ENCODE results near the gene TMBIM6. TPM values are rescaled to one million over a fixed set of nuclear protein-coding genes. Genes with fewer than 3 reads are reported as not detected.
A peak's percentile ranks its signal among the peaks of the same experiment; 100 is the strongest.

The TMBIM6 gene
- polyA plus RNA-seq, 1 donor, result 616 TPM

GRCh38 chr12:49806321-49806813, 65.0 kb downstream of the TMBIM6 start:
- Histone ChIP-seq H3K36me3 (ENCODE audit: control insufficient read depth, insufficient read depth, low read length) (peaks cover 32% of the 10 kb centered on the region), H3K4me1 (ENCODE audit: control insufficient read depth, insufficient read depth, low read length) (peaks cover 5% of the 10 kb centered on the region), H3K4me3 (ENCODE audit: low read length) (no peak overlapping the region), H3K27me3 (ENCODE audit: control insufficient read depth, insufficient read depth, low read length) (no peaks in the 10 kb centered on the region), H3K9me3 (ENCODE audit: control insufficient read depth, low read depth, low read length) (no peaks in the 10 kb centered on the region), H3K27ac (ENCODE audit: low read length) (no peak overlapping the region)
- no peak for DNase-seq
- no CpG with 5 or more reads among the region's 7 CpGs for WGBS (ENCODE audit: insufficient coverage, low lambda C conversion rate)

- Histone ChIP-seq H3K9me3 (ENCODE audit: control insufficient read depth, low read depth, low read length) (no peaks in the 10 kb centered on the region), H3K27me3 (ENCODE audit: control insufficient read depth, insufficient read depth, low read length) (no peaks in the 10 kb centered on the region), H3K36me3 (ENCODE audit: control insufficient read depth, insufficient read depth, low read length) (peaks cover 28% of the 10 kb centered on the region), H3K4me1 (ENCODE audit: control insufficient read depth, insufficient read depth, low read length) (peaks cover 5% of the 10 kb centered on the region), H3K27ac (ENCODE audit: low read length) (no peak overlapping the region), H3K4me3 (ENCODE audit: low read length) (no peak overlapping the region)
- no CpG with 5 or more reads among the region's 7 CpGs for WGBS (ENCODE audit: insufficient coverage, low lambda C conversion rate)
- no peak for DNase-seq
These were observed 65.5 kb downstream of the TMBIM6 start for GRCh38 chr12:49806877-49807276.

GRCh38 chr12:49807991-49808580, 66.7 kb downstream of the TMBIM6 start:
- DNase-seq, result no peak
- Histone ChIP-seq H3K4me1 (ENCODE audit: control insufficient read depth, insufficient read depth, low read length) (peaks cover 5% of the 10 kb centered on the region), H3K27me3 (ENCODE audit: control insufficient read depth, insufficient read depth, low read length) (no peaks in the 10 kb centered on the region), H3K4me3 (ENCODE audit: low read length) (no peak overlapping the region), H3K36me3 (ENCODE audit: control insufficient read depth, insufficient read depth, low read length) (peaks cover 22% of the 10 kb centered on the region), H3K9me3 (ENCODE audit: control insufficient read depth, low read depth, low read length) (no peaks in the 10 kb centered on the region), H3K27ac (ENCODE audit: low read length) (peak overlapping the region; percentile 66)
- no CpG with 5 or more reads among the region's 12 CpGs for WGBS (ENCODE audit: insufficient coverage, low lambda C conversion rate)

GRCh38 chr12:49808686-49809380, 67.5 kb downstream of the TMBIM6 start:
- Histone ChIP-seq H3K27me3 (ENCODE audit: control insufficient read depth, insufficient read depth, low read length) (no peaks in the 10 kb centered on the region), H3K27ac (ENCODE audit: low read length) (peak overlapping the region; percentile 66), H3K9me3 (ENCODE audit: control insufficient read depth, low read depth, low read length) (no peaks in the 10 kb centered on the region), H3K4me1 (ENCODE audit: control insufficient read depth, insufficient read depth, low read length) (peaks cover 5% of the 10 kb centered on the region), H3K36me3 (ENCODE audit: control insufficient read depth, insufficient read depth, low read length) (peaks cover 14% of the 10 kb centered on the region), H3K4me3 (ENCODE audit: low read length) (no peak overlapping the region)
- WGBS (ENCODE audit: insufficient coverage, low lambda C conversion rate), result no CpG with 5 or more reads among the region's 14 CpGs
- DNase-seq, result no peak

DNA sequence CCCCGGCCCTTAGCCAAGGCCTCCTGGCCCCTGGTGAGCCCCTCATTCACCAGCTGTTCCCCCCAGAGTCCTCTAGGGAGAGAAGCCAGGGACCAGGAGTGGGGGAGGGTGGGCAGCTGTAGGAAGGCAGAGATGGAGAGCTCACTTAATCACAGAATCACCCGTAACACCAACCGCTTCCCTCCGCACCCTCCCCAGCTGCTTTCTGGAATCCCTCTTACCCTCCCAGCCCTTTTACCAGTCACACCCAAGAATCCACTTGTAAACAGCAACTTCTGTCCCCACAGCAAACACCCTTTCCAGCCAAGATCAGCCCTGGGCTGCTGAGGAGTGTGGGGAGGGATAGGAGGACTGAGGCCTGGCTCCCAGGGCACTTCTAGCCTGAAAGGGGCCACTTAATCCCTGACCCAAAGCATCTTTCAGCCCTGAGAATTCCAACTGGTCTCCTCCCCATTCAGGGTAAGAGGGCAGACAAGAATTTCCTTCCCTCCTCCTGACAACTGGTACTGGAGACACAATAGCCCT, 68.1 kb downstream of the TMBIM6 start:
- Histone ChIP-seq H3K27me3 (ENCODE audit: control insufficient read depth, insufficient read depth, low read length) (no peaks in the 10 kb centered on the region), H3K9me3 (ENCODE audit: control insufficient read depth, low read depth, low read length) (no peaks in the 10 kb centered on the region), H3K36me3 (ENCODE audit: control insufficient read depth, insufficient read depth, low read length) (peaks cover 11% of the 10 kb centered on the region), H3K4me3 (ENCODE audit: low read length) (no peak overlapping the region), H3K27ac (ENCODE audit: low read length) (peak overlapping the region; percentile 66), H3K4me1 (ENCODE audit: control insufficient read depth, insufficient read depth, low read length) (peaks cover 5% of the 10 kb centered on the region)
- WGBS (ENCODE audit: insufficient coverage, low lambda C conversion rate), result no CpG with 5 or more reads among the region's 4 CpGs
- DNase-seq, result no peak

DNA sequence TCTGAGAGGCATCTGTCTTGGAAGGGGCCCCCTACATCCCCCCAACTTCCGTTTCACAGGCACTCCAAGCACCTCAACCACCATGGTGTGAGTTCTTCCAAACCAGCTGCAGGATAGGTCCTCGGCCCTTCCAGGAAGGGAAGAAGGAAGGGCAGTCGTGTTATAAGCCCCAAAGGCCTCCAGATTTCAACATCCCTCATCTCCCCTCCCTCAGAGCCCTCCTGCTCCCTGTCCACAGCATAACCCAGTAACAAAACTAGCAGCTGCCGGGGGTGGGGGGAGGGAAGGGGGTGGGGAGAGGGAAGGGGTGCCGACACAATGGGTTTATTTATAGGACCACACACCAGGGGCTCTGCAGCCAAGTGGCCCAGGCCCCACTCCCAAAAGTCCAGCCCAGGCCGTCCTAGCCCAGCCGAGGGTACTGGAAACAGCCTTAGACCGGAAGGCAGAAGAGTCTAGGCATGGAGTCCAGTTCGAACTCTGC, 68.6 kb downstream of the TMBIM6 start:
- H3K4me1 ChIP-seq (ENCODE audit: control insufficient read depth, insufficient read depth, low read length), result peaks cover 5% of the 10 kb centered on the region
- H3K36me3 ChIP-seq (ENCODE audit: control insufficient read depth, insufficient read depth, low read length), result peaks cover 6% of the 10 kb centered on the region
- DNase-seq, result no peak
- no CpG with 5 or more reads among the region's 9 CpGs for WGBS (ENCODE audit: insufficient coverage, low lambda C conversion rate)
- no peaks in the 10 kb centered on the region for H3K9me3 ChIP-seq (ENCODE audit: control insufficient read depth, low read depth, low read length)
- H3K27ac ChIP-seq (ENCODE audit: low read length), result peak overlapping the region; percentile 66
- no peaks in the 10 kb centered on the region for H3K27me3 ChIP-seq (ENCODE audit: control insufficient read depth, insufficient read depth, low read length)
- H3K4me3 ChIP-seq (ENCODE audit: low read length), result no peak overlapping the region

GRCh38 chr12:49811136-49811535, 69.8 kb downstream of the TMBIM6 start:
- Histone ChIP-seq H3K36me3 (ENCODE audit: control insufficient read depth, insufficient read depth, low read length) (peaks cover 2% of the 10 kb centered on the region), H3K9me3 (ENCODE audit: control insufficient read depth, low read depth, low read length) (no peaks in the 10 kb centered on the region), H3K27me3 (ENCODE audit: control insufficient read depth, insufficient read depth, low read length) (no peaks in the 10 kb centered on the region), H3K4me1 (ENCODE audit: control insufficient read depth, insufficient read depth, low read length) (peaks cover 5% of the 10 kb centered on the region), H3K27ac (ENCODE audit: low read length) (no peak overlapping the region), H3K4me3 (ENCODE audit: low read length) (no peak overlapping the region)
- DNase-seq, result no peak
- WGBS (ENCODE audit: insufficient coverage, low lambda C conversion rate), result no CpG with 5 or more reads among the region's 5 CpGs

DNA sequence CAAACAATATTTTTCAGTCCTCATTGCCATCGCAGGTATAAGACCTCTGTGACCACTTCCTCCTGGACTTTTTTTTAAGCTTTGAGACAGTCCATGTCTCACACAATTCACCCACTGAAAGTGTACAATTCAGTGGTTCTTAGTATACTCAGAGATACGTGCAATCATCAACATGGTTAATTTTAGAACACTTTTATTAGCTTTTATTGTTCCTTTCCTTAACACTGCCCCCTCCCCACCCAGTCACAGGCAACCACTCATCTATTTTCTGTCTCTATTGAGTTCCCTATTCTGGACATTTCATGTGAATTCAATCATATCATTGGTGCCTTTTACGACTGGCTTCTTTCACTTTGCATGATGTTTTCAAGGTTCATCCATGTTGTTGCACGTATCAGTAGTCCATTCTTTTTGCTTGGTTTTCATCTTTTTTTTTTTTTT, 70.6 kb downstream of the TMBIM6 start:
- Histone ChIP-seq H3K4me1 (ENCODE audit: control insufficient read depth, insufficient read depth, low read length) (peaks cover 5% of the 10 kb centered on the region), H3K27ac (ENCODE audit: low read length) (no peak overlapping the region), H3K9me3 (ENCODE audit: control insufficient read depth, low read depth, low read length) (no peaks in the 10 kb centered on the region), H3K36me3 (ENCODE audit: control insufficient read depth, insufficient read depth, low read length) (peaks cover 2% of the 10 kb centered on the region), H3K4me3 (ENCODE audit: low read length) (no peak overlapping the region), H3K27me3 (ENCODE audit: control insufficient read depth, insufficient read depth, low read length) (no peaks in the 10 kb centered on the region)
- 79% methylated on average over 2 of the region's 4 CpGs for WGBS (ENCODE audit: insufficient coverage, low lambda C conversion rate)
- no peak for DNase-seq

GRCh38 chr12:49813131-49813530, 71.8 kb downstream of the TMBIM6 start:
- H3K36me3 ChIP-seq (ENCODE audit: control insufficient read depth, insufficient read depth, low read length), result no peaks in the 10 kb centered on the region
- H3K27ac ChIP-seq (ENCODE audit: low read length), result no peak overlapping the region
- WGBS (ENCODE audit: insufficient coverage, low lambda C conversion rate), result no CpG with 5 or more reads among the region's 1 CpG
- H3K4me1 ChIP-seq (ENCODE audit: control insufficient read depth, insufficient read depth, low read length), result peaks cover 5% of the 10 kb centered on the region
- H3K27me3 ChIP-seq (ENCODE audit: control insufficient read depth, insufficient read depth, low read length), result no peaks in the 10 kb centered on the region
- no peak for DNase-seq
- H3K9me3 ChIP-seq (ENCODE audit: control insufficient read depth, low read depth, low read length), result no peaks in the 10 kb centered on the region
- no peak overlapping the region for H3K4me3 ChIP-seq (ENCODE audit: low read length)
